SJSA1 (cell line): ENCODE results near the gene C20orf204. TPM values are rescaled to one million over a fixed set of nuclear protein-coding genes. Genes with fewer than 3 reads are reported as not detected.
"Not testable (repeated sequence)": the region's sequence is repeated elsewhere in the genome, so short reads cannot be mapped to it uniquely, and the experiment has no call there.

ENCODE experiments used
- DNase-seq, 2 experiments: peaks; one replicate each; pipeline ENCODE4 v3.0.0-alpha.2; 2015 to 2020; ENCODE audit warnings: low spot score in 2 of 2, low read depth in 1 of 2
- H3K27ac ChIP-seq: fragments of 250-450 bp; sonication (Bioruptor Pico); 2 replicates; pipeline ENCODE4 v1.5.1; 2020; ENCODE audit warnings: mild to moderate bottlenecking, moderate library complexity
- H3K27me3 ChIP-seq: fragments of 250-450 bp; sonication (Bioruptor Pico); replicated peaks from 2 replicates; pipeline ENCODE4 v1.5.1; 2020; ENCODE audit warnings: mild to moderate bottlenecking, moderate library complexity
- H3K36me3 ChIP-seq: fragments of 250-450 bp; sonication (Bioruptor Pico); 2 replicates; pipeline ENCODE4 v1.5.1; 2020; ENCODE audit warnings: mild to moderate bottlenecking
- H3K4me1 ChIP-seq: fragments of 250-450 bp; sonication (Bioruptor Pico); replicated peaks from 2 replicates; pipeline ENCODE4 v1.6.1; 2021; ENCODE audit warnings: mild to moderate bottlenecking
- H3K4me3 ChIP-seq: fragments of 250-450 bp; sonication (Bioruptor Pico); 2 replicates; pipeline ENCODE4 v1.5.1; 2020; ENCODE audit warnings: mild to moderate bottlenecking
- H3K9me3 ChIP-seq: fragments of 250-450 bp; sonication (Bioruptor Pico); replicated peaks from 2 replicates; pipeline ENCODE4 v1.5.1; 2020; ENCODE audit warnings: mild to moderate bottlenecking
- total RNA-seq: library from RNA; depleted of rRNA; stranded (reverse); fragments of >200 nt; shearing (Covaris generic); gene quantifications from 2 replicates; pipeline ENCODE4 v1.2.3, GENCODE V29; 2014; rRNA removed

Gene C20orf204, protein sequence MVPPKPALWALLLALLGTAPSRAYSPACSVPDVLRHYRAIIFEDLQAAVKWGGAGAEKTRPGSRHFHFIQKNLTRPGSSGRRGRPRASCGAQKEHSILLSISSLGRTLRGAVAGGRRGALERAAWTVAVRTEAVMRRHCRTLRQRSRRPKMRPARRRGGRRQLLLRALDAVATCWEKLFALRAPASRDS
- 0.24 and 0.94 TPM in 2 replicates for total RNA-seq

DNA sequence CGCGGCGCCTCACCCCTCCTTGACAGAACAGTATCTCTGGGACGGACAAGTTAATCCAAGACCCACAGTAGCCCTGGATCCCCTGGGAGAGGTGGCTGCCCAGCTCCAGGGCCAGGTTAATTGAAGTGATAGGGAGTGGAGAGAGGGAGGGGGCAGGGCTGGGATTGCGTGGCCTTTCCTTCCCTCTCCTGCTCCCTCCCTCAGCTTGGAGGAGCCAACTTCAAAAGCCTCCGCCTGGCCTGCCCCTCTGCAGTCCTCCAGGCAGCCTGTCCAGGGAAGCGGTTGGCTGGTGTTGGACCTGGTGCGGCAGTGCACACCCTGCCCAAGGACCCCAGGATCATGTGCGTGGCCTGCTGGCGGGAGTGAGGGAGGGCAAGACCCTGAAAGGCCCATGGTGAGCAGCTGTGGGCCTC, at the start of gene C20orf204:
C20orf204 (plus strand) TSS at position 250 of the 413 bp plus-strand sequence; CDS start at position 392, 142 bp downstream.
- Histone ChIP-seq H3K27ac (no peak within 1 kb of the TSS), H3K36me3 (peaks cover 35% of the 10 kb centered on the region), H3K4me3 (no peak within 1 kb of the TSS), H3K4me1 (peaks cover 19% of the 10 kb centered on the region), H3K9me3 (no peaks in the 10 kb centered on the region), H3K27me3 (peaks cover 6% of the 10 kb centered on the region; the same call in 1 of the 2 replicates)
- no peak for DNase-seq

DNA sequence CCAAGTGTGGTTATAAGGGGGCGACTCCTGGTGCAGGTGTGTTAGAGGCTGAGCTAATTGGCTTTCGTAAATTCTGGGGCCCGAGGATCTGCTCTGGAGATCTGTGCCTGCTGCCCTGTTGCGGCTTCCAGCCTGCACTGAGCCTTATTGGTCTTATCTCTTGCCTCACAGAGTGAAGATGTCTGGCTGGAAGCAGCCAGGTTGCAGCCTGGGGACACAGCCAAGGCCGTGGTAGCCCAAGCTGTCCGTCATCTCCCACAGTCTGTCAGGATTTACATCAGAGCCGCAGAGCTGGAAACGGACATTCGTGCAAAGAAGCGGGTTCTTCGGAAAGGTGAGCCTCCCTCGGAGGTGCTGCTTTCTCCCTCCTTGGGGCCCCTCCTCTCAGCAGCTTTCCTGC, 35.1 kb upstream of the C20orf204 start:
- no peaks in the 10 kb centered on the region for H3K4me1 ChIP-seq
- peaks cover 84% of the 10 kb centered on the region for H3K36me3 ChIP-seq
- no peak for DNase-seq
- no peak overlapping the region for H3K4me3 ChIP-seq
- H3K27ac ChIP-seq: no peak overlapping the region
- H3K9me3 ChIP-seq: no peaks in the 10 kb centered on the region
- H3K27me3 ChIP-seq: no peaks in the 10 kb centered on the region

DNA sequence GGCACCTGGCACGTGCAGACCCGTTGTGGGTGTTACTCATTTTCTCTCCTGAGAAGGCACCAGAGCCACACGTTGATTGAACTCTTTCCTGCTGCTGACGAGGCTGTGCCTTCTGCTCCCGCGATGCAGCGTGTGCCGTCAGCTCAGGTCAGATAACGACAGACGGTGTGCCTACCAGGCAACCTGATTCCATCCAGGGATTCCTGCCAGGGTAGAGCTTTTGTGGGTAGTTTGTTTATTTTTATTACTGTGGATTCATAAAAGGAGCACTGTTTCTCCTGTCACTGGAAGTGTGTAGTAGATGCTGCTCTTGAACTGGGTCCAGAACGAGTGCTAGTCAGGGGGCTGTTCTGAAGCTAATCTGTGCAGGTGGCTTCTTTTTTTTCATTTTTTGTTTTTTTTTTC, 34.4 kb upstream of the C20orf204 start:
- Histone ChIP-seq H3K9me3 (no peaks in the 10 kb centered on the region), H3K27me3 (no peaks in the 10 kb centered on the region), H3K4me3 (no peak overlapping the region), H3K4me1 (no peaks in the 10 kb centered on the region), H3K36me3 (peaks cover 80% of the 10 kb centered on the region), H3K27ac (no peak overlapping the region)
- DNase-seq: no peak

DNA sequence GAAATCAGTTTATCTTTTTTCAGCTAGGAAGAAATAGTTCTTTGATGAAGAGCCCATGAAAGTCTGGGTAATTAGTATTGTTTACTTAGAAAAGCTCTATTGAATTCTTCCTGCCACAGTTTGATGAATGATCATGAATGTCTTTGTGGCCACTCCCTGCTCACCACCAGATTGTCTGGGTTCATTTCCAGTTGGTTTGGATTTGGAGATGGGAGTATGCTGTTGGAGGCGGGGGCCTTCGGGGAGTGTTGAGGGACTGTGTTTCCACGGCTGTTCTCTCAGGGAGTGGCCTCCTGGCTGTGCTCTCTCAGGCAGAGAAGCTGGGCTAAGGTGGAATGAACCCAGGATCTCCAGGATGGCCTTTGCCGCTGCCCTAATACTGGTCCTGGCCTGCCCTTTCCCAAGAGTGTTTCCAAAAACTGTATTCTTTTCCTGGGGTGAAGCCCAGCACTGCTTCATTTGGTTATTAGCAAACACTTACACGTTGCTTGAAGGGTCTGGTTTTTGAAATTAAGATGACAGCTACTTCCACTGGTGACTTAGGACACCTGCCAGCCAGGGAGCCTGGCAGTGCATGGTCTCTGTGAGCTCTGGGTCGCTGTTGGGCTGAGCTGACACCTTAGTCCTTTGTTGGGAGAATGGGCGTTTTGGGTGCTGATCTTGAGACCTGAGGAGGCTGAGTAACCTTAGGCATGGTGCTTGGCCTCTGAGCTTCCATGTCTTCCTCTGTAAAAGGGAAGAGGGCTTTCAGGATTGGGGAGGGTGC, 31.8 kb upstream of the C20orf204 start:
- DNase-seq: no peak
- no peak overlapping the region for H3K27ac ChIP-seq
- no peaks in the 10 kb centered on the region for H3K27me3 ChIP-seq
- no peak overlapping the region for H3K4me3 ChIP-seq
- peaks cover 80% of the 10 kb centered on the region for H3K36me3 ChIP-seq
- H3K9me3 ChIP-seq: 0 out of 2 replicates have a peak, but pooled peaks cover 2% of the 10 kb centered on the region
- H3K4me1 ChIP-seq: no peaks in the 10 kb centered on the region

DNA sequence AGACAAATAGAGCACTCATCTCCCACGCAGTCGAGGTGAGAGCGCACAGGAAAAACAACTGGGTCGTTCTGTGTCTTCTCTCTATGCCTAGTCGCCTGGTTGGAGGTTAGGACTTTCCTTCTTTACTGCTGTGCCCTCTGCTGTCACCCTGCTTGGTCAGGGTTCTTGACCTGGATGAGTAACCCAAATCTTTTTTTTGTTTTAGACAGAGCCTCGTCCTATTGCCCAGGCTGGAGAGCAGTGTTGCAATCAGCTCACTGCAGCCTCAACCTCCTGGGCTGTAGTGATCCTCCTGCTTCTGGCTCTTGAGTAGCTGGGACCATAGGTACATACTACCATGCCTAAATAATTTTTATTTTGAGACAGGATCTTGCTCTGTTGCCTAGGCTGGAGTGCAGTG, 30.6 kb upstream of the C20orf204 start:
- Histone ChIP-seq H3K4me1 (no peaks in the 10 kb centered on the region), H3K4me3 (no peak overlapping the region), H3K36me3 (peaks cover 81% of the 10 kb centered on the region), H3K9me3 (0 out of 2 replicates have a peak, but pooled peaks cover 2% of the 10 kb centered on the region), H3K27ac (no peak overlapping the region), H3K27me3 (no peaks in the 10 kb centered on the region)
- DNase-seq: no peak

DNA sequence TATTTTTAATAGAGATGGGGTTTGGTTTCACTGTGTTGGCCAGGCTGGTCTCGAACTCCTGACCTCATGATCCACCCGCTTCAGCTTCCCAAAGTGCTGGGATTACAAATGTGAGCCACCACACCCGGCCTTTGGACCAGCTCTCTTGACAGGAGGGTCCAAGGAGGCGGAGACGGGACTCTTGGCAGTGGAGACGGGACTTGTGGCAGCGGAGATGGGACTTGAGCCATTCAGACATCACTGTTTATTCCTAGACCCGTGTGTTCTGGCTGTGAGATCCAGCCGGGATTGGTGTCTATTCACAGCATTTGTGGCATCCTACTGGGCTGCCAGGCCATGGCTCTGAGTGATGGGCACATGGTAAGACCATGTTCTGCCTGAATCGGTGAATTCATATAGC, 29.5 kb upstream of the C20orf204 start:
- no peak for DNase-seq
- H3K4me1 ChIP-seq: no peaks in the 10 kb centered on the region
- no peak overlapping the region for H3K27ac ChIP-seq
- no peaks in the 10 kb centered on the region for H3K27me3 ChIP-seq
- H3K36me3 ChIP-seq: peaks cover 83% of the 10 kb centered on the region
- H3K4me3 ChIP-seq: no peak overlapping the region
- 0 out of 2 replicates have a peak, but pooled peaks cover 2% of the 10 kb centered on the region for H3K9me3 ChIP-seq

DNA sequence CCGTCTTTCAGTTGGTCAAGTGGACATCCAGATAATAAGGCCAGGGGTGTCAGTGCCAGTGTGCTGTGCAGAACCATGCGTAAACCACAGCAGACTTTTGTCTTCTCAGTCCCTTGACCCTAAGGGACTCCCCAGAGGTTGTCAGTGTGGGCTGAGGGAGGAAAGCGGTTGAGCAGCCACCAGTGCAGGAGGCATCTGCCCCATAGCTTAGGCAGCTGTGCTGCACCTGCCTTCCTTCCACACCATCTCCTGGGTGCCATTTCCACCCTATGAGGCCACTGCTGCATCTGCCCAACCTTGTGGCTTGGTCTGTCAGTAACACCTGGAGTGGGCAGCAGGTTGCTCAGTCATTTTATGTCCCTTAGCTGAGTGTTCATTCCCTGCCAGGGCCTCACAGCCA, 29.1 kb upstream of the C20orf204 start:
- no peak overlapping the region for H3K4me3 ChIP-seq
- 0 out of 2 replicates have a peak, but pooled peaks cover 2% of the 10 kb centered on the region for H3K9me3 ChIP-seq
- H3K27me3 ChIP-seq: no peaks in the 10 kb centered on the region
- H3K27ac ChIP-seq: no peak overlapping the region
- DNase-seq: no peak
- H3K4me1 ChIP-seq: no peaks in the 10 kb centered on the region
- H3K36me3 ChIP-seq: peaks cover 81% of the 10 kb centered on the region

DNA sequence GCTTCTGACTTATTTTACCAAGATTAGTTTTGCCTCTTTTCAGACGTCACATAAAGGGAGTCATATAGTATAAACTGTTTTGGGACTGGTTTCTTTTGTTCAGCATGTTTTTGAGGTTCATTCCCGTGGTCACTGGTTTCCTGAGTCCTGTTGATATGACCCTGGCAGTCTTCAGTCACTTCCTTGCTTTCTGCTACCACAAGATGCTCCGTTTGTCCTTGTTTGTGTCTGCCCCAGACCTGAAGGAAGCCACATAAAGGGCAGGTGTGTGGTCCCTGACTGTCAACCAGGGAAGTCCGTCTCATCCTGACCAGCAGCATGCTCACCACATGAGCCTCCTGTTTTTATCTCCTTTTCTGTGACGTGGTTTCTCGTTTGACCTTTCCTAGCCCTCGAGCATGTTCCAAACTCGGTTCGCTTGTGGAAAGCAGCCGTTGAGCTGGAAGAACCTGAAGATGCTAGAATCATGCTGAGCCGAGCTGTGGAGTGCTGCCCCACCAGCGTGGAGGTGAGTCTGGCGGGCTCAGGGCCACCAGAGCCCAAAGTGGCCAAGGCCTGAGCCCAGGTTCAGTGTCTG, 26.1 kb upstream of the C20orf204 start:
- Histone ChIP-seq H3K27ac (no peak overlapping the region), H3K36me3 (peaks cover 71% of the 10 kb centered on the region), H3K9me3 (0 out of 2 replicates have a peak, but pooled peaks cover 2% of the 10 kb centered on the region), H3K4me1 (no peaks in the 10 kb centered on the region), H3K27me3 (no peaks in the 10 kb centered on the region), H3K4me3 (no peak overlapping the region)
- no peak for DNase-seq

DNA sequence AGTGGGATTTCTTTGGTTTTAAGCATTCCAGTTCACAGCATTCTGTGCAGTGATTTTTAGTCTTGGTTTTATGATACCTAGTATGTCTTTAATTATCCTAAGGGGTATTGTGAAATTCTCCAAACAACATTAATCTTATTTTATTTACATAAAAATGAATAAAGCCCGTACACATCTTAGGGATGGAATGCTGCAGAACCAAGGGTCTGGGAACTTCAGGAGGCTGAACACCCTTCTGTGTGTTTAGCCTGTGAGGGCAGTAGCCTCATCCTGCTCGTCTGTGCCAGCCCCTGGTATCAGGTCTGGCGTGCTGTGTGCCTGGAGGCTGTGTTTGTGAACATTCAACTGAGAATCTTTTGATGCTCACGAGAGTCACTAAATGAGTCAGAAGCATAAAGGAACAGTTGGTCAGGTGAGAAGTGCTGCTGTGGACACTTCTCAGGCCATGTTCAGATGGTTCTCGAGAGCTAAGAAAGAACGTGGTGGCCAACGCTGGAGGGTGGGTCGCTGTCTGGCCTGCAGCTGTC, 25.2 kb upstream of the C20orf204 start:
- no peaks in the 10 kb centered on the region for H3K4me1 ChIP-seq
- no peaks in the 10 kb centered on the region for H3K27me3 ChIP-seq
- 0 out of 2 replicates have a peak, but pooled peaks cover 2% of the 10 kb centered on the region for H3K9me3 ChIP-seq
- peaks cover 70% of the 10 kb centered on the region for H3K36me3 ChIP-seq
- DNase-seq: no peak
- no peak overlapping the region for H3K4me3 ChIP-seq
- no peak overlapping the region for H3K27ac ChIP-seq

DNA sequence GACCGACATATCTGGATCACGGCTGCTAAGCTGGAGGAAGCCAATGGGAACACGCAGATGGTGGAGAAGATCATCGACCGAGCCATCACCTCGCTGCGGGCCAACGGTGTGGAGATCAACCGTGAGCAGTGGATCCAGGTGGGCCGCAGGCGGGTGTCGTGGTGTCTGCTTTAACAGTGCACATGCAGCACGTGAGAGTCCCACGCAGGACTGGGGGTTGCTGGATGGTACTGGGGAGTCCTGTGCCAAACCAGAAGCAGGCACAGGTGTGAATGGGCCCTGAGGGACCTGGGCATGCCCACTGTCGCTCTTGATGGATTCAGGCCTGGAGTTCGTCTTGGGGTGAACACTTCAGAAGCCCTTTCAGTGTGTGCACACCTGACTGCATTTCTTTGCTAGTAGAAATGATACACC, 24.6 kb upstream of the C20orf204 start:
- Histone ChIP-seq H3K9me3 (0 out of 2 replicates have a peak, but pooled peaks cover 2% of the 10 kb centered on the region), H3K27ac (no peak overlapping the region), H3K36me3 (peaks cover 74% of the 10 kb centered on the region), H3K27me3 (no peaks in the 10 kb centered on the region), H3K4me1 (no peaks in the 10 kb centered on the region), H3K4me3 (no peak overlapping the region)
- DNase-seq: no peak

DNA sequence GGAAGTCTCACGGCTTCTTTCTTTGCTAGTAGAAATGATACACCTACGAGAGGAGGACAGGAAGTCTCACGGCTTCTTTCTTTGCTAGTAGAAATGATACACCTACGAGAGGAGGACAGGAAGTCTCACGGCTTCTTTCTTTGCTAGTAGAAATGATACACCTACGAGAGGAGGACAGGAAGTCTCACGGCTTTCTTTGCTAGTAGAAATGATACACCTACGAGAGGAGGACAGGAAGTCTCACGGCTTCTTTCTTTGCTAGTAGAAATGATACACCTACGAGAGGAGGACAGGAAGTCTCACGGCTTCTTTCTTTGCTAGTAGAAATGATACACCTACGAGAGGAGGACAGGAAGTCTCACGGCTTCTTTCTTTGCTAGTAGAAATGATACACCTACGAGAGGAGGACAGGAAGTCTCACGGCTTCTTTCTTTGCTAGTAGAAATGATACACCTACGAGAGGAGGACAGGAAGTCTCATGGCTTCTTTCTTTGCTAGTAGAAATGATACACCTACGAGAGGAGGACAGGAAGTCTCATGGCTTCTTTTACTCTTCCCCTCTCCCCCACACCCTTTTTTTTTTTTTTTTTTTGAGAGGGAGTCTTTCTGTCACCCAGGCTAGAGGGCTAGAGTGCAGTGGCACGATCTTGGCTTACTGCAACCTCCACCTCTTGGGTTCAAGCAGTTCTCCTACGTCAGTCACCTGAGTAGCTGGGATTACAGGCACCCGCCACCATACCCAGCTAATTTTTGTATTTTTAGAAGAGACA, 23.4 kb upstream of the C20orf204 start:
- DNase-seq, H3K9me3 ChIP-seq, H3K27ac ChIP-seq, H3K4me1 ChIP-seq, H3K4me3 ChIP-seq, H3K27me3 ChIP-seq: not testable (repeated sequence)
- peaks cover 71% of the 10 kb centered on the region for H3K36me3 ChIP-seq

DNA sequence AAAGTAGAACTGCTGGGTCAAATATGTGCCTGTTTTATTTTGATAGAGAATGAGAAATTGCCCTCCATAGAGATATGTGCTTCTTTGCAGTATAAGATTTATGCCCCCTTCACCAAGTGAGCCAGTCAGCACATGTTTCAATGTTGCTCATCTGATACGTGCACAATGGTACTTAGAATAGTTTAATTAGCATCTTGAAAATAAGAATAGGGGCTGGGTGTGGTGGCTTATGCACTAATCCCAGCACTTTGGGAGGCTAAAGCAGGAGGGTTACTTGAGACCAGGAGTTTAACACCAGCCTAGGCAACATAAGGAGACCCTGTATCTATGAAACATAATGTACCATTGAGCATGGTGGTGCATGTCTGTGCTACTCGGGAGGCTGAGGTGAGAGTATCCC, 20.3 kb upstream of the C20orf204 start:
- Histone ChIP-seq H3K36me3 (peaks cover 69% of the 10 kb centered on the region), H3K27ac (no peak overlapping the region), H3K4me1 (no peaks in the 10 kb centered on the region), H3K9me3 (no peaks in the 10 kb centered on the region), H3K4me3 (no peak overlapping the region), H3K27me3 (no peaks in the 10 kb centered on the region)
- DNase-seq: no peak
